Neutrophil (primary cell): ENCODE data around the gene NOTO.
"Not testable (repeated sequence)": the region's sequence is repeated elsewhere in the genome, so short reads cannot be mapped to it uniquely, and the experiment has no call there.

Experiments used
- H3K27ac ChIP-seq: fragments of 200-600 bp; sonication (generic); 2 replicates; pipeline ENCODE4 v1.5.1; 2016; ENCODE audit warnings: mild to moderate bottlenecking, moderate library complexity
- H3K27me3 ChIP-seq: fragments of 200-600 bp; sonication (generic); 2 replicates; pipeline ENCODE4 v1.6.0; 2016; ENCODE audit warnings: mild to moderate bottlenecking
- H3K36me3 ChIP-seq: fragments of 200-600 bp; sonication (generic); 2 replicates; pipeline ENCODE4 v1.5.1; 2017
- H3K4me1 ChIP-seq, 2 experiments: fragments of 200-600 bp in 1 of 2; sonication (generic) in 1 of 2; 1 replicate in 1 of 2; 2 replicates in 1 of 2; pipeline versions ENCODE4 v1.5.1 to v1.6.1; 2013 to 2016; ENCODE audit warnings: low read depth in 1 of 2, low read length in 1 of 2, mild to moderate bottlenecking in 1 of 2, moderate library complexity in 1 of 2; ENCODE audit not compliant: control insufficient read depth in 1 of 2, insufficient read depth in 1 of 2
- H3K4me3 ChIP-seq, 2 experiments: fragments of 200-600 bp in 1 of 2; sonication (generic) in 1 of 2; 1 replicate in 1 of 2; 2 replicates in 1 of 2; pipeline ENCODE4 v1.5.1; 2013 to 2016; ENCODE audit warnings: low read depth in 1 of 2, low read length in 1 of 2, mild to moderate bottlenecking in 1 of 2, moderate library complexity in 1 of 2
- H3K9me3 ChIP-seq: fragments of 200-600 bp; sonication (generic); 2 replicates; pipeline ENCODE4 v1.5.1; 2016
- CTCF ChIP-seq: fragments of 200-600 bp; sonication (generic); IDR thresholded peaks from 2 replicates; pipeline ENCODE4 v1.5.1; 2016; ENCODE audit warnings: antibody characterized with exemption

NOTO gene

GRCh38 chr2:73197579-73197978, 4.8 kb upstream of the NOTO start:
- no peak overlapping the region for H3K27ac ChIP-seq
- no peak for TF ChIP-seq CTCF
- no peaks in the 10 kb centered on the region for H3K36me3 ChIP-seq
- no peaks in the 10 kb centered on the region for H3K9me3 ChIP-seq
- H3K4me1 ChIP-seq: peaks cover 0 to 2% of the 10 kb centered on the region in 2 experiments
- peaks cover 93% of the 10 kb centered on the region for H3K27me3 ChIP-seq
- H3K4me3 ChIP-seq: no peak overlapping the region

- peaks cover 100% of the 10 kb centered on the region for H3K27me3 ChIP-seq
- H3K4me3 ChIP-seq, H3K36me3 ChIP-seq, H3K27ac ChIP-seq, H3K9me3 ChIP-seq: not testable (repeated sequence)
- peaks cover 0 to 11% of the 10 kb centered on the region in 2 experiments for H3K4me1 ChIP-seq
Observed at GRCh38 chr2:73200281-73200680, 2.1 kb upstream of the NOTO start.

- H3K4me3 ChIP-seq: no peak overlapping the region
- H3K27me3 ChIP-seq: peaks cover 100% of the 10 kb centered on the region
- H3K36me3 ChIP-seq: no peaks in the 10 kb centered on the region
- peaks cover 0 to 11% of the 10 kb centered on the region in 2 experiments for H3K4me1 ChIP-seq
- H3K9me3 ChIP-seq: no peaks in the 10 kb centered on the region
- no peak for TF ChIP-seq CTCF
- no peak overlapping the region for H3K27ac ChIP-seq
Observed at GRCh38 chr2:73203055-73203681, 794 bp downstream of the NOTO start.

- Histone ChIP-seq H3K27me3 (peaks cover 91% of the 10 kb centered on the region), H3K4me3 (no peak overlapping the region), H3K9me3 (no peaks in the 10 kb centered on the region), H3K36me3 (no peaks in the 10 kb centered on the region), H3K4me1 (peaks cover 0 to 11% of the 10 kb centered on the region in 2 experiments), H3K27ac (no peak overlapping the region)
- TF ChIP-seq CTCF: no peak
Observed at GRCh38 chr2:73205611-73206010, 3.2 kb downstream of the NOTO start.

GRCh38 chr2:73208258-73208657, 5.9 kb downstream of the NOTO start:
- H3K36me3 ChIP-seq: no peaks in the 10 kb centered on the region
- peaks cover 0 to 6% of the 10 kb centered on the region in 2 experiments for H3K4me1 ChIP-seq
- TF ChIP-seq CTCF: no peak

GRCh38 chr2:73210019-73210418, 7.6 kb downstream of the NOTO start:
- no peak for TF ChIP-seq CTCF
- Histone ChIP-seq H3K4me3 (no peak overlapping the region), H3K27me3 (peaks cover 46% of the 10 kb centered on the region), H3K27ac (no peak overlapping the region), H3K36me3 (no peaks in the 10 kb centered on the region), H3K4me1 (peaks cover 13 to 16% of the 10 kb centered on the region in 2 experiments), H3K9me3 (no peaks in the 10 kb centered on the region)

More at GRCh38 chr2:73208258-73208657, 5.9 kb downstream of the NOTO start:
- Histone ChIP-seq H3K27ac (no peak overlapping the region), H3K9me3 (no peaks in the 10 kb centered on the region), H3K4me3 (no peak overlapping the region), H3K27me3 (peaks cover 64% of the 10 kb centered on the region)
